HepG2 (cell line): ENCODE data around the gene RABGAP1. TPM values are rescaled to one million over a fixed set of nuclear protein-coding genes. Genes with fewer than 3 reads are reported as not detected.

ENCODE experiments used
- CCDC6 ChIP-seq: sonication (generic); formaldehyde crosslinking; IDR thresholded peaks from 2 replicates; pipeline ENCODE4 v1.8.1; 2022; ENCODE audit warnings: mild to moderate bottlenecking, missing genetic modification reagents, moderate library complexity
- CTCF ChIP-seq: sonication (generic); formaldehyde crosslinking; IDR thresholded peaks from 2 replicates; pipeline ENCODE4 v1.5.0; 2020; ENCODE audit warnings: mild to moderate bottlenecking, missing genetic modification reagents, moderate library complexity
- ELF3 ChIP-seq: IDR thresholded peaks from 2 replicates; pipeline ENCODE4 v1.6.1; 2016; ENCODE audit warnings: missing genetic modification reagents, missing compliant biosample characterization
- ERF ChIP-seq: IDR thresholded peaks from 2 replicates; pipeline ENCODE4 v1.6.1; 2018; ENCODE audit warnings: missing biosample characterization, missing genetic modification reagents
- JARID2 ChIP-seq: sonication (generic); formaldehyde crosslinking; IDR thresholded peaks from 2 replicates; pipeline ENCODE4 v1.8.1; 2023; ENCODE audit warnings: missing genetic modification reagents, inconsistent platforms; ENCODE audit not compliant: insufficient replicate concordance
- KAT2B ChIP-seq: fragments of 150-350 bp; IDR thresholded peaks from 2 replicates; pipeline ENCODE4 v1.6.1; 2014; ENCODE audit warnings: low read depth, low read length, borderline replicate concordance
- KDM2A ChIP-seq: sonication (generic); formaldehyde crosslinking; IDR thresholded peaks from 2 replicates; pipeline ENCODE4 v1.4.0; 2020; ENCODE audit warnings: low read depth, missing genetic modification reagents, borderline replicate concordance
- NCOA5 ChIP-seq: sonication (generic); formaldehyde crosslinking; IDR thresholded peaks from 2 replicates; pipeline ENCODE4 v1.4.0; 2020; ENCODE audit warnings: missing genetic modification reagents
- NFIB ChIP-seq: sonication (generic); formaldehyde crosslinking; IDR thresholded peaks from 2 replicates; pipeline ENCODE4 v1.9.0; 2021; ENCODE audit warnings: missing genetic modification reagents, mild to moderate bottlenecking, borderline replicate concordance
- RAD21 ChIP-seq: fragments of 450-650 bp; formaldehyde crosslinking; IDR thresholded peaks from 2 replicates; pipeline ENCODE4 v1.5.0; 2020; ENCODE audit warnings: mild to moderate bottlenecking
- SMARCC2 ChIP-seq: fragments of 450-650 bp; IDR thresholded peaks from 2 replicates; pipeline ENCODE4 v1.6.1; 2017; ENCODE audit warnings: antibody characterized with exemption, mild to moderate bottlenecking
- TEAD2 ChIP-seq: sonication (generic); formaldehyde crosslinking; IDR thresholded peaks from 2 replicates; pipeline ENCODE4 v1.9.0; 2021; ENCODE audit warnings: missing genetic modification reagents
- YEATS4 ChIP-seq: sonication (generic); formaldehyde crosslinking; IDR thresholded peaks from 2 replicates; pipeline ENCODE4 v1.4.0; 2020; ENCODE audit warnings: missing genetic modification reagents, borderline replicate concordance
- ZBTB3 ChIP-seq: sonication (generic); formaldehyde crosslinking; IDR thresholded peaks from 2 replicates; pipeline ENCODE4 v1.4.0; 2020; ENCODE audit warnings: low read depth, mild to moderate bottlenecking, moderate library complexity, missing genetic modification reagents, borderline replicate concordance
- ZBTB34 ChIP-seq: sonication (generic); formaldehyde crosslinking; IDR thresholded peaks from 2 replicates; pipeline ENCODE4 v1.8.0; 2022; ENCODE audit warnings: mild to moderate bottlenecking, missing genetic modification reagents
- ZBTB42 ChIP-seq: sonication (generic); formaldehyde crosslinking; IDR thresholded peaks from 2 replicates; pipeline ENCODE4 v1.5.0; 2020; ENCODE audit warnings: mild to moderate bottlenecking, missing genetic modification reagents
- ZBTB43 ChIP-seq: sonication (generic); formaldehyde crosslinking; conservative IDR thresholded peaks from 2 replicates; pipeline ENCODE4 v1.4.0; 2020; ENCODE audit warnings: missing genetic modification reagents
- ZBTB7A ChIP-seq: sonication (generic); formaldehyde crosslinking; IDR thresholded peaks from 2 replicates; pipeline ENCODE4 v1.8.0; 2022; ENCODE audit warnings: mild to moderate bottlenecking, missing genetic modification reagents
- ZFP37 ChIP-seq: sonication (generic); formaldehyde crosslinking; IDR thresholded peaks from 2 replicates; pipeline ENCODE4 v1.4.0; 2020; ENCODE audit warnings: missing genetic modification reagents, borderline replicate concordance
- ZNF10 ChIP-seq: sonication (generic); formaldehyde crosslinking; IDR thresholded peaks from 2 replicates; pipeline ENCODE4 v1.4.0; 2020; ENCODE audit warnings: mild to moderate bottlenecking, low read depth, missing genetic modification reagents, borderline replicate concordance
- ZNF326 ChIP-seq: sonication (generic); formaldehyde crosslinking; IDR thresholded peaks from 2 replicates; pipeline ENCODE4 v1.4.0; 2020; ENCODE audit warnings: missing genetic modification reagents, borderline replicate concordance
- ZNF484 ChIP-seq: sonication (generic); formaldehyde crosslinking; IDR thresholded peaks from 2 replicates; pipeline ENCODE4 v1.5.1; 2020; ENCODE audit warnings: mild to moderate bottlenecking, low read depth, missing genetic modification reagents, borderline replicate concordance
- ZNF562 ChIP-seq: sonication (generic); formaldehyde crosslinking; IDR thresholded peaks from 2 replicates; pipeline ENCODE4 v1.8.0; 2022; ENCODE audit warnings: missing genetic modification reagents, borderline replicate concordance
- ZNF563 ChIP-seq: sonication (generic); formaldehyde crosslinking; IDR thresholded peaks from 2 replicates; pipeline ENCODE4 v1.8.0; 2022; ENCODE audit warnings: mild to moderate bottlenecking, moderate library complexity, missing genetic modification reagents
- ZNF749 ChIP-seq: sonication (generic); formaldehyde crosslinking; IDR thresholded peaks from 2 replicates; pipeline ENCODE4 v1.8.0; 2022; ENCODE audit warnings: mild to moderate bottlenecking, missing genetic modification reagents, moderate library complexity, borderline replicate concordance
- ZNF780A ChIP-seq: sonication (generic); formaldehyde crosslinking; IDR thresholded peaks from 2 replicates; pipeline ENCODE4 v1.8.0; 2022; ENCODE audit warnings: mild to moderate bottlenecking, missing genetic modification reagents, moderate library complexity
- ZNF841 ChIP-seq: sonication (generic); formaldehyde crosslinking; IDR thresholded peaks from 2 replicates; pipeline ENCODE4 v1.8.1; 2023; ENCODE audit warnings: missing genetic modification reagents, borderline replicate concordance
- ZSCAN31 ChIP-seq: sonication (generic); formaldehyde crosslinking; IDR thresholded peaks from 2 replicates; pipeline ENCODE4 v1.5.0; 2020; ENCODE audit warnings: low read depth, mild to moderate bottlenecking, missing genetic modification reagents
- polyA plus RNA-seq, 8 experiments: library from polyadenylated mRNA; depleted of rRNA in 3 of 8; stranded (reverse) in 7 of 8; unstranded in 1 of 8; fragments of >200 nt; fragmentation: Illumina TruSeq in 4 of 8; extraction: Trizol in 4 of 8; gene quantifications; 2 replicates each; pipeline versions ENCODE4 v1.2.1 to v1.2.3, GENCODE V29; 2011 to 2016; ENCODE audit warnings: low read depth in 4 of 8, missing spikeins in 1 of 8, mixed read lengths in 1 of 8; ENCODE audit not compliant: insufficient read depth in 1 of 8
- total RNA-seq, 5 experiments: library from RNA; depleted of rRNA; stranded (reverse); fragments of >200 nt; fragmentation: Illumina TruSeq; extraction: Trizol; gene quantifications; 2 replicates each; pipeline ENCODE4 v1.2.3, GENCODE V29; 2016; ENCODE audit warnings: low read depth in 1 of 5

The RABGAP1 gene
- total and polyA plus RNA-seq, 2 of the 13 experiments (the other 11 are each of a cell fraction or from before 2014, with no cell fraction given), result 19.1 to 19.3 TPM

- no peak for TF ChIP-seq ZBTB42 (CRISPR knock-in tag)
- peak; percentile 24; the same call in 1 of the 2 replicates for TF ChIP-seq YEATS4 (CRISPR knock-in tag)
- no peak for TF ChIP-seq ZBTB3 (CRISPR knock-in tag)
- no peak for TF ChIP-seq ZNF484 (CRISPR knock-in tag)
- no peak for TF ChIP-seq JARID2 (CRISPR knock-in tag)
- TF ChIP-seq SMARCC2, result no peak
- TF ChIP-seq ERF (CRISPR knock-in tag), result peak; percentile 44; the same call in 1 of the 2 replicates
- no peak for TF ChIP-seq ZNF563
- no peak for TF ChIP-seq CCDC6 (CRISPR knock-in tag)
- peak; percentile 39; the same call in 1 of the 2 replicates for TF ChIP-seq KDM2A
- TF ChIP-seq ZNF780A, result no peak
- TF ChIP-seq ZNF10 (CRISPR knock-in tag), result no peak
- no peak for TF ChIP-seq ZNF749 (CRISPR knock-in tag)
- peak; percentile 70; the same call in 1 of the 2 replicates for TF ChIP-seq ZFP37 (CRISPR knock-in tag)
- TF ChIP-seq ZBTB7A (CRISPR knock-in tag), result no peak
- no peak for TF ChIP-seq ZNF562 (CRISPR knock-in tag)
- TF ChIP-seq RAD21, result peak; percentile 36; the same call in 1 of the 2 replicates
- TF ChIP-seq ZNF841, result no peak
- no peak for TF ChIP-seq ZBTB34 (CRISPR knock-in tag)
- peak; percentile 56 for TF ChIP-seq CTCF
- TF ChIP-seq ZNF326 (CRISPR knock-in tag), result no peak
- peak; percentile 57; the same call in 1 of the 2 replicates for TF ChIP-seq ELF3 (CRISPR knock-in tag)
- no peak for TF ChIP-seq TEAD2 (CRISPR knock-in tag)
- no peak for TF ChIP-seq ZBTB43 (CRISPR knock-in tag)
- TF ChIP-seq NCOA5 (CRISPR knock-in tag), result no peak
- no peak for TF ChIP-seq KAT2B
- TF ChIP-seq NFIB (CRISPR knock-in tag), result no peak
- peak; percentile 77 for TF ChIP-seq ZSCAN31
These were observed 27.7 kb upstream of the RABGAP1 start, which contains the start of gene ZBTB6 (continued) for GRCh38 chr9:122912964-122913673.
